ENCODE measurements around the gene MYL10.
"Not testable (repeated sequence)": the region's sequence is repeated elsewhere in the genome, so short reads cannot be mapped to it uniquely, and the experiment has no call there.

The MYL10 gene

DNA sequence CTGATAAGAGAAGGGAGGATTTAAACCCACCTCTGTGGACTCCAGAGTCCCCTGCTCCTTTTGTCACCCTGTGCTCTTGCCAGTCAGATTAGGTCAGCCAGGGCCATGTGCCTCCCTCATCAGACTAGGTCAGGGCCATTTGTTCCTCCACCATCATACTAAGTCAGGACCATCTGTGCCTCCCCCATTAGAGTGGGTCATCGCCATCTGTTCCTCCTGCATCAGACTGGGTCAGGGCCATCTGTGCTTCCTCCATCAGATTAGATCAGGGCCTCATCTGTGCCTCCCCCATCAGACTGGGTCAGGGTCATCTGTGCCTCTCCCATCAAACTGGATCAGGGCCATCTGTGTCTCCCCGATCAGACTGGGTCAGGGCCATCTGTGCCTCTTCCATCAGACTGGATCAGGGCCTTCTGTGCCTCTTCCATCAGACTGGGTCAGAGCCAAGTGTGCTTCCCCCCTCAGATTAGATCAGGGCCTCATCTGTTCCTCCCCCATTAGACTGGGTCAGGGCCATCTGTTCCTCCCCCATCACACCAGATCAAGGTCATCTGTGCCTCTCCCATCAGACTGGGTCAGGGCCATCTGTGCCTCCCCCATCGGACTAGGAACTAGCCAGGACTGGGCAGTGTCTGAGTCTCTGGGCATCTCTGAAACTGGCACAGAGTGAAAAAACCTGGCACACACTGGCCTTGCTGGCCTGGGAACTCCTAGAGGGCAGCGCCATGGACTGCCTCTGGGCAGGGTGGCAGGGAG lies 11.5 kb downstream of the MYL10 start:
- no peak for DNase-seq

DNA sequence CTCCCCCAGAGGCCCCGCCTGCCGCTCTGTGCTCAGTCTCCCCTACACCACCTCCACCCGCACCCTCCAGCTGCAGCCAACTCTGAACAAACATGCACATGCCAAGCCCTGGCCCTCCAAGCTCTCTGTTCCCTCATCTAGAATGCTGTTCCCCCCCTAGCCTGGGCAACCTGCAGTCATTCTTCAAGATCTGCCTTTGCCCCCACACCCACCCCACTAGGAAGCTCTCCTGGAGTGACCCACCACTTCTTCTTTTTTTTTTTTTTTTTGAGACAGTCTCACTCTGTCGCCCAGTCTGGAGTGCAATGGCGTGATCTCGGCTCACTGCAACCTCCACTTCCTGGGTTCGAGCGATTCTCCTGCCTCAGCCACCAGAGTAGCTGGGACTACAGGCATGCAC lies 13.7 kb downstream of the MYL10 start:
- no peak for DNase-seq

DNA sequence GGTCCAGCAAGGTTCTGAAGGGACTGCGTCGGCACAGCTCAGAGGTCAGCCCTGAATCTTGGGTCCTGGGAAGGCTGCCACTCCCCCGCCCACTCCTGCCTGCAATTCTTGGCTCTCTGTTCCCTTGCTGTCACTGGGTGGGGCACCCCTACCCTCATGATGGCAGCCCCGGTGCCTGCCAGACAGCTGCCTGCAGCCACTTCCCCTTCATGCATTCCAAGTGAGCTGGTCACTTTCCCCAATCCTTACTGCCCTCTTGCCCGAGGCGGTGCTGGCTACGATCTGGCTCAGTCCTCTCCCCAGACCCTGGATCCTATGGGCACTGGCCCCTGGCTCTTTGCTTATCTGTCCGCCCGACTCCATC lies 14.2 kb downstream of the MYL10 start:
- no peak for DNase-seq

DNA sequence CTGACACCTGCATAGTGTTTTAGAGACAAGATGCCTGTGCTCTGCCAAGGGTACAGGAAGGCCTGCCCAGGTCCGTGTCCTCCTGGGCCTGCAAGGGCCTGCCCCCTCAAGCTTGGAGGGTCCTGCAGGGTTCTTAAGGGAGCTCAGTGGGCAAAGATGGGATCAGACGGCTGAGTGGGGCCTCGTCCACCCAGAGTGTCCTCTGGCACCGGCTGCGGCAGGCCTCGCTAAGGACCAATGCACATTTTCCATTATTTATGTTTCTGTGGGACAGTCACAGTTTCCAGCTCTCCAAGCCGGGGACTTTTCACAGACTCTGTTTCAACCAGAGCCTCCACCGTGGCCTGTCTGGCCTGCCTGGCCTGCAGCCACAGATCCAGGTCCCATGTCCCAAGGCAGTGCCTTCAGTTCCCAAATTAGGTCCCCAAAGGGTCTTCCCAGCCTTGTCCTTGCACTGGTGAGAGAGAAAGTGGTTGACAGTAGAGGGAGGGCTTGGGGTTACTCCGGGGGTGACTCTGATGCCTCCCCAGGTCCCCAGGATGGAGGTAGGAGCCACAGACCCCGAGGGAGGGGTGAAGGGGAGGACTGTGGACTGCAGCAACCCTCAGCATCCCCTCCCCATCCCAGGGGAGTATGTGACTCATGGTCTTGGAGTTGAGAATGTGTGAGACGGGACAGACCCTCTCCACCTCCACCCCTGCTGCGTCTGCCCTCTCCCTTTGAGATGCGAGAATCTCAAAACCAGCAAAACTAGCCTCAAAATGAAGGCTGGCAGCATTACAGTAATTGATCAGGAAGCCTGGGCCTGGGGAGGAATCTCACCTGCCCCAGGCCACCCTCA lies 14.8 kb downstream of the MYL10 start:
- DNase-seq: no peak

DNA sequence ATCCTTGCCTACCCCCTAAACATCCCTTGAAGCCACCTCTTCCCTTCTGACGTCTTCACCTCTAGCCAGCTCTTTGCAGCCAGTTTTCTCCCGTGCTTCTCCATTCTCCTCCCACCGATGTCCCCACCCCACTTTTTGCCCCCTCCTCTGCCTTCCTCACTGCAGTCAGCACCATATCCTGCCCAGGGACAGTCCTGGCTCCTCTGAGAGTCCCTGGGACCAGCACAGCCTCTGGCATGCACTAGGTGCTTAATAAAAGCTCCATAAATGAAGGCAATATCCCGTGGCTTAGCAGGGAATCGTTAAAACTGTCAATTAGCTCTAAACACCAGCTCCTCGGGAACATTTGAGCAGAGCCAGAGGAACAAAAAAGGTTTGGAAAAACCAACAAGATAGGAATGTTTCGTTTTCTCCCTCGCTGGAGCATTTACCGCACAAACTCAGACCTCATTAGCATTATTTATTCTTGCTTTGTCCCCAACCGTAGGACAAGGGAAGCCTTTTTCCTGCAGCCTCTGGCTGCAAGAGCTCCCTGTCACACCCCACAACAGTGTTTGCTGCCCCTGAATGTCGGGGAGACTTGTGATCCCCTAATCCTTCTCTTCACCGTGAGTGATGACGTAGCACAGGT lies 16.1 kb downstream of the MYL10 start:
- no peak for DNase-seq

DNA sequence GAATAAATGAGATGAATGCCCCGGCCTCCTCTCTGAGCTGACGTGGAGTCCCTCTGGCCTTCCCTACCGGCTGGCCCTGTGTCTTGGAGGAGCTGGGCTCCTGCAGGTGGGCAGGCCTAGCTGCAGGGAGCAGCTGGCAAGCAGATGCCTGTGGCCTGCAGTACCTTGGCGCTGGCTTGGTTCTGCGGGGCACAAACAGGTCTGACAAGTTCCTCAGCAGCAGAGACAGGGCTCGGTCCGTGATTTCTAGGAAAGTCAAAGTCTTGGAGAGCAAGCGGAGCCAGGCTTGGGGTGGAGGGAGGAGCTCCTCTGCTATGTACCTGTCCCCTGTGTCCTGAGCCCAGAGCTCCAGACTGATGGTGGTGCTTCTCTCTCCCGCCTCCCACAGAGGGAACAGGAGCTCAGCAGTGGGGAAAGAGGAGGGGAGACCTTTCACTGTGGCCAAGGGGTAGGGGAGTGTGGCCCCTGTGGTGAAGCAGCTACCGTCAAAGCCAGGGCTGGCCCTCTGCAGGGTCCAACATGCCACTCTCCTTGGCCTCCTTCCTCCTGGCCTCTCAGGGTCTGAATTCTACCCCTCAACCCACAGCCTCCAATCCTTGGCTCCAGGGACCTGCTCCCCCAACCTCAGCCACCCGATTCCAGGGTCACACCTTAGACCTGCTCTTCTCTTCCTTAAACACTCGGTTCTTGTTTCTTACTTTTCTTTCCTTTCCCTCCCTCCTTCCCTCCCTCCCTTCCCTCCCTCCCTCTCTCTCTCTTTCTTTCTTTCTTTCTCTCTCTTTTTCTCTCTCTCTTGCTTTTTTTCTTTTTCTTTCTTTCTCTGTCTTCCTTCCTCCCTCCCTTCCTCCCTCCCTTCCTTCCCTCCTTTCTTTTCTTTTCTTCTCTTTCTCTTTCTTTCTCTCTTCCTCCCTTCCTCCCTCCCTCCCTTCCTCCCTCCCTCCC lies 20.1 kb downstream of the MYL10 start:
- no peak for DNase-seq

DNA sequence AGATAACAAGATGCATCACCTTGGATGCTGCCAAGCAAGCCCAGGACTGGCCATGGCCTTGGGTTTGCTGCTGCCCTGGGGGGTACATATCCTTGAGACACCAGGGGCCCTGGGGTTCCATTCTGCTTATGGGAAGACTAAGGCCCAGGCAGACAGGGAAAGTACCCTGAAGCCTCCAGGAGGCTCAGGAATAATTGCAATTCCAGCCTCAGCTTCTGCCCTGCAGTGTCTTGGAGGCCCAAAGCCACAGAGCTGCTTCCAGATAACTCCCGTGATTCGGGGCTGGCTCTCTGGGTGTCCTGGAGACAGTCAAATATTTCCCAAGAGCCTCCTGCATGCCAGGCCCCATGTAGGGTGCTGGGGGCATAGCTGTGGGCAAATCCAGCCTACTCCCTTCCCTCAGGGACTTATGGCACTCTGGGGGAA lies 22.6 kb downstream of the MYL10 start:
- DNase-seq: no peak

DNA sequence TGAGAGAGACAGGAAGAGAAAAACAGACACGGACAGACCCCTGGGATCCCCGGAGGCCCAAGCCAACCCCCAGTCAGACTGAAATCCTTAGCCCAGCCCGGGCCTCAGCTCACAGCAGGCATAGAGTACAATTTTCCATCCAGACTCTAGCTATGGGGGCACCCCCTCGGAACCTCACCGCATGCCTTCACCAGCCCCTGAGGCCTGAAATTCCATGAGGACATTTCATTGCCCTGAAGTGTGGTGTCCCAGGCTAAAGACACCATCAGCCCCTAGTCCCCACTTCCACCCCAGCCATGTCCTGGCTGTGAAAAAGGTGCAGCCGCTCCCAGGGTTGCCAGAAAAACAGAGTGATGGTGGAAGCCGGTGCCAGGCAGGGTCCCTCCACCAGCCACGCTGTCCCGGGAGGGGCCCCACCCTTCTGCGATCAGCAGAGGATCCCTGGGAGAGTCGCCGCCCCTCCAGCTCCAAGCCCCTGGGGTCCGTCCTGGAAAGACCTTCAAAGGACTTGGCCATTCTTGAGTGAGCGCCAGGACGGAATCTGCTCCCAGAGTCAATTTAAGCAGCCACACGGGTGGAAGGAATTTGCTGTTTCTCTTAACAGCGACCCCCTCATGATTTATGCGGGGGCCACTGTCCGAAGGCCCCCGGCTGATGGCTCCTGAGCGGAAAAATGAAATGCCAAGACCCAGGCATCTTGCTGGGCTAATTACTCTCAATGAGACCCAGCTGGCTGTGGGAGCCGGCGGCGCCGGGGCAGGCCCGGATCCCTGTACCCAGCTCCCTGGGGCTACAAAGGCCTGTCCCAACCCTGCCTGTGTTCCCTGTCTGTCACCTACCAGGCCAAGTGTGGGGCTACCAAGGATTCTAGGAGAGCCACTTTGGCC lies 23.2 kb downstream of the MYL10 start:
- DNase-seq: no peak

DNA sequence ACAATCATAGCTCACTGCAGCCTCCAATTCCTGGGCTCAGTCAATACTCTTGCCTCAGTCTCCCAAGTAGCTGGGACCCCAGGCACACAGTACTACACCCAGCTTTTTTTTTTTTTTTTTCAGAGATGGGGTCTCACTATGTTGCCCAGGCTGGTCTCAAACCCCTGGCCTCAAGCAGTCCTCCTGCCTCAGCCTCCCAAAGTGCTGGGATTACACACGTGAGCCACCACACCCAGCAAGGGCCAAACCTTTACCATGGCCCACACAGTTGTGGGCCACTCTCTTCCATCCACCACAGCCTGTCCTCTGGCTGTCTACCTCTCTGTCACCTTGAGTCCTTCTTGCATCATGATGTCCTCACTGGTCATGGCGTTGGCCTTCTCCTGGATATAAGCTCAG lies 24.2 kb downstream of the MYL10 start:
- not testable (repeated sequence) for DNase-seq

DNA sequence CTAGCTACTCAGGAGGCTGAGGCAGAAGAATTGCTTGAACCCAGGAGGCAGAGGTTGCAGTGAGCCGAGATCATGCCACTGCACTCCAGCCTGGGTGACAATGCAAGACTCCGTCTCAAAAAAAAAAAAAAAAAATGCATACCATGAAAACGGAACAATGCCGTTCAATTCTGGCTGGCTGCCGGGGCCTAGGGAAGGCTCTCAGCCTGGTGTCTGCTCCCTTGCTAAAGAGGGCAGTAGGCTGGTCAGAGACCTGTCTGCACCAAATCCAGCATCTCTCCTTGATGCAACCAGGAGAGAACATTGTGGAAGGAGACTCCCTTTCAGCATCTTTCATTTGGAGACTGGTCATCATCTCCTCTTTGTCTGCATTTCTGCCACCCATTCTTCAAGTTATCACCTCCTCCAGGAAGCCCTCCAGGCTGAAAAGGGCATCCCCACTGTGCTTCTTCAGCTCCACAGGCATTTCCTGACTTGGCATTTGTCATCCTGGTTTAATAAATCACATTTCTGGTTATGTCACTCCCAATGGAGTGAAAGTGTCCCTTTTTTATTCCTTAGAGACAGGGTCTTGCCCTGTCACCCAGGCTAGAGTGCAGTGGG lies 24.7 kb downstream of the MYL10 start:
- DNase-seq: no peak

DNA sequence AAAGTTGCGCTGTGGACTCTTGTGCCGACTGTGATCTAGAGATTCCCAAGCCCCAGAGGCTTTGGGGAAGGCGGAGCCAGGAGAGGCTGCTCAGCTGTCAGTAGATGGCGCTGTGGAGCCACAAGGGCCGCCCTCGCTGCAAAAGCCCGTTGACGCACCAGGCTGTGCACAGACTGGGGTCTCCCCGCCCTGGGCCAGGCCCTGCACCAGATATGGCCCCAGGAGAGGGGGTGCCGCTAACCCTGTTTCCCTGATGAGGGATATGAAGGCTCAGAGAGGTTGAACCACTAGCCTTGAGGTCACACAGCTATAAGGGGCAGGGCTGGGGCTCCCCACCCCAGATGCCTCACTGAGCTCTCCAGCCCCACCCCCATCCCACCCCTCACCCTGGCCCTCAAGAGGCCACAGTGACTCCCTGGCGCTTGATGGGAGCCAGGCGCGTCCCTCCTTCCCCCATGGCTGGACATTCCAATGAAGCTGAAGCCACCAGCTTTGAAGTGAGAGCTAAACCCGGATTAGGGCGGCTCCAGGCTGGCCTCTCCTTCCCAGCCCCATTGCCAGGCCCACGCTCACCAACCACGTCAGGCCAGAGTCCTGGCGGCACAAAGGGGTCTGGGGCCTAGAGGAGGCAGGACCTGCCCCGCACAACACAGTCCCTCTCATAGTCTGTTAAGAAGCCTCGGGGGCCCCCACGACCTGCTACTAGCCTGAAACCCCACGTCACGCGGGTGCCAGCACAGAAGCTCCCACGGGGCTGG lies 26.4 kb downstream of the MYL10 start:
- no peak for DNase-seq

DNA sequence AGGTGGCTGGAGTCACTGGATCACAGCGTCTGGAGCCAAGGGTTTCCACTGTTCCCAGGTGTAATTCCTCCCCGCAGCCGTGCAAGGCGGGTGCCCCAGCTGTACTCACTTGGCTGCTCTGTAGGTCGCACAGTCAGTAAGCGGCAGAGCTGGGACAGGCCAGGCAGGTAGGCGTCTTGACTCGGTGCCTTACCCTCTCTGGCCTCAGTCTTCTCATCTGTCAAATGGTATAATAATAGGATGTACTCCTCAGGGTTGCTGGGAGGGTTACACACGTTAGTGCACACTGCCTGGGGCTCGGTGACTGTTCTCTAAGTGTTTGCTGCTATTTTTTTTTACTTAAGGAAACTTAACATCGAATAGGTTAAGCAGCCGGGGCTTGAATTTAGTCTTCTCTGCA lies 27.0 kb downstream of the MYL10 start:
- no peak for DNase-seq

DNA sequence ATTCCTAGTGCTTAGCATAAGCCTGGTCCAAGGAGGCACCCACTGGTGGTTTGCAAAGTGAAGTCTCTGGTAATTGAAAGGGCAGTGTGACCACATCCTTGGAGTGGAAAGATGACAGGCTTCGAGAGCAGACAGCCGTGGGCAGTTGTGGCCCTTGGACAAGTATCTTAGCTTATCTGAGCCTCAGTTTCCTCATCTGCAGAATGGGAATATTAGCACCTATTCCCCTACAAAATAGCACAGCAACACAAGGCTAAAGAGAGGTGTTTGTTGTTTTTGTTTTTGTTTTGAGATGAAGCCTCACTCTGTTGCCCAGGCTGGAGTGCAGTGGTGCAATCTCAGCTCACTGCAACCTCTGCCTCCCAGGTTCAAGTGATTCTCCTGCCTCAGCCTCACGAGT lies 29.3 kb downstream of the MYL10 start:
- no peak for DNase-seq

DNA sequence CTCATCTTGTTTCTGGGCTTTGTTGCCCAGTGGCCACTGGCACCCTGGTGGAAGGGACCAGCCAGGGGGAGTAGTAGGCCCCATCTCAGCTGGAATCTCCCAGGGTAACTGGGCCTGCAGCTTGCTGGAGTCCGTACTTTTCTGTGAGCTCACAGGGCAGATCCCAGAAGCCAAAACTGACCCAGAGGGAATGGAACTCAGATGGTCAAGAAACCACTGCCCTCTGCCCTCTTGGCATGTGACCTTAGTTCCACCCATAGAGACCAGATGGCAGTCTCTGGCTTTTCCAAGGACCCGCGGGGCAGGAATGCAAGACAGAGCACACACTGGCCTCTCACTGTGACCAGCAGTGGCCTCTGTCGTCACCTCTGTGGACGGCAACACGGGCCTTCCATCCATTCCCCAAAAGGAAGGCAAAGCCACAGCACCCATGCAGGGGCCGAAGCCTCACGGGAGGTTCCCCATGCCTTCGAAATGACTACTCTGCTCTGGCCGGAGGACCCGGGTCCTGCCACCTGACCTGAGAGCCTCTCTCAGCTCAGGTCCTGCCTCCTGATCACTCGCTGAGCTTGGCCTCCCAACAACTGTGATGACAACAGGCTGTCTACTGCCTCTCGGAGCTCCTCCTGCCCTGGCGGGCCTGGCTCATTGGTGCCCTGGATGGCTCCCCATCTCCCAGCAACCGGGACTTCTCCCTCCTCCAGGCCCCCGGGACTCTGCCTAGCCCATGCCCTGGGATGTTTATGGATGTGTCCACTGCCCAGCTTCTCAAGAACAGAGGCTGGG lies 29.9 kb downstream of the MYL10 start:
- no peak for DNase-seq

DNA sequence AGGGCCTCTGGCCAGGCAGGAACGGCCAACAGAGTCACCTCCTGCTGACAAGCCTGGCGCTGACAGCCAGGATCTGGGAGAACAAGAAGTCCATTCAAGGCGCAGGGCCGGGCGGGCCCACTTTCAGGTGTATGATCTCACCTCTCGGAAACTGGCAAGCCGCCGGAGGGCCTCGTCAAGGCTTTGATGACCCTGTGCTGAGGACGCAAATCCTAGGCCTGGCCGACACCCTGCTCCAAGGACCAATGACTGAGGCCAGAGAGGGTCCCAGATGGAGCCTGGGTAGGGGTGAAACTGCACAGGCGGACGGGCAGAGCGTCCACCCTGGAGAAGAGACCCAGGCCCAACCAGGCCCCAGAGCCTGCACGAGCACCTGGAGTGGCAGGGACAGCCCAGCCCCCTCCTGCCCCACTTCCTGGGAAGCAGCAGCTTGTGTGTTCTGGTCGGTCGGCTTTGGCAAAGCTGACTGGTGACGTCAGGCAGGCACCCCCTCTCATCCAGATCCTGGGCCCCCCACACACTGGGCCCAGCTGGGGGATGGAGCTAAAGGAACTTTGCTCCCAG lies 30.6 kb downstream of the MYL10 start:
- no peak for DNase-seq

DNA sequence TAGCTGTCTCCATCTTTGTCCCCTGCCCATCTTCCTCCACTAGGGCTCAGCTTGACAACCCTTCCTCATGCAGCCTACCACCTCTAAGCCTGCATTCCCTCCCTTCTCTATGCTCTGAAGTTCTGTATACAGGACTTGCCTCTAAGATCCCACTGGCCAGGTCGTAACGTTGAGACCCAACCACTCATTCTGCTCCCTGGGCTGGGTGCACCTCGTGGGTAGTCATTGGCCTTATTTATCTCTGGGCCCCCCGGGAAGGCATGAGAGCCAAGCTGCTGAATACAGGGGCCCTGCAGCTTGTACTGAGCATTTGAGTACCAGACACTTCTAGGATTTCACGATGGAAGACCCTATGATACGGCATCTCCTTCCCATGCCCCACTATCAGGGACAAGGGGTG lies 31.2 kb downstream of the MYL10 start:
- DNase-seq: no peak

DNA sequence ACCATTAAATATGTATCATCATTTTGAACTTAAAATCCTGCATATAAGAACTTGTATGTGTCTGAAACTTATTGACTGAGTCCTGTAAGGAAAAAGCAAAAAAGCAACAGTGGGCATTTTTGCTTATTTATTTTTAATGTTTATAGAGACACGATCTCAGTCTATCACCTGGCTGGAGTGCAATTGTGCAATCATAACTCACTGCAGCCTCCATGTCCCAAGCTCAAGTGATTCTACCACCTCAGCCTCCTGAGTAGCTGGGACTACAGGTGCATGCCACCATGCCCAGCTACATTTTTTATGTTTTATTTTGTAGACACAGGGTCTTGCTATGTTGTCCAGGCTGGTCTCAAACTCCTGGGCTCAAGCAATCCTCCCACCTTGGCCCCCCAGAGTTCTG lies 32.2 kb downstream of the MYL10 start:
- no peak for DNase-seq

DNA sequence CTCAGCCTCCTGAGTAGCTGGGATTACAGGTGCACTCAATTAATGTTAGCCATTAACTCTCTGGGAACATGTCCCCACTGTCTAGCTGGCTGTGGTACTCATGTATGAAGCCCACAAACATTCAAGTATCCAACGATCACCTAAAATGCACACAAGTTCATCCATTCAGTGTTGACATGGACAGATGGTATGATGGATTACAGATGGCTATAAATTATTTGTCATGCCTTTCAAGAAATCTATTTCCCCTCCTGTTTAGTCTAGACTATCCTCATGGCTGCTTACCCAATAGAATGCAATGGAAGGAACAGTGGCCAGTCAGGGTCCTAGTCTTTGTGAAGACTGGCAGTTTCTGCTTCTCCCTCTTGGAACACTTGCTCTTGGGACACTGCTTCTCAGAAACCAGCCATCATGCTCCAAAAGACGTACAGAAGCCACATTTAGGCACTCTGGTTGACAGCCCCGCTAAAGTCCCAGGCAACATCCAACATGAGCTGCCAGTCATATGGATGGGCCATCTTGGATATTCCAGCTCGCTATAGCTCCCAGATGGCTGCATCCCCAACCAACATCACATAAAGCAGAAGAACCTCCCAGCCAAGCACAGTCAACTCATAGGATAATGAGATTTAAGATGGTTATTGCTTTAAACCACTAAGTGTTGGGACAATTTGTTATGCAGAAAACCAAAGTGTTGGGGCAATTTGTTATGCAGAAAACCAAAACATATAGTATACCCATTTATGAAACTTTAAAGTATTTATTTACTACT lies 33.1 kb downstream of the MYL10 start:
- DNase-seq: no peak
